Adrenal gland (tissue), 12 donors: Measurements from ENCODE around the gene B4GALT1. TPM values are rescaled to one million over a fixed set of nuclear protein-coding genes. Genes with fewer than 3 reads are reported as not detected.
A peak's percentile ranks its signal among the peaks of the same experiment; 100 is the strongest.

Experiments
- DNase-seq, 7 donors: peaks; one replicate each; pipeline ENCODE4 v3.0.0-alpha.2; 2019 to 2020
- H3K27ac ChIP-seq, 5 donors: fragments of 200-600 bp; sonication (generic) in 4 of 5; 1 replicate in 3 of 5; 2 replicates in 2 of 5; pipeline versions ENCODE4 v1.5.1 to v1.8.0; 2016 to 2020; ENCODE audit warnings: mild to moderate bottlenecking in 1 of 5
- H3K27me3 ChIP-seq: fragments of 200-600 bp; 2 replicates; pipeline ENCODE4 v1.8.0; 2021
- H3K36me3 ChIP-seq, 2 donors: fragments of 200-600 bp; replicated peaks in 1 of 2; 1 replicate in 1 of 2; 2 replicates in 1 of 2; pipeline versions ENCODE4 v1.5.1 to v1.8.0; 2018 to 2022
- H3K4me1 ChIP-seq, 2 donors: fragments of 200-600 bp; replicated peaks in 1 of 2; 1 replicate in 1 of 2; 2 replicates in 1 of 2; pipeline versions ENCODE4 v1.5.1 to v1.8.0; 2018 to 2021
- H3K4me3 ChIP-seq, 4 donors: fragments of 200-600 bp; sonication (generic) in 3 of 4; one replicate each; pipeline ENCODE4 v1.5.1; 2016 to 2018
- H3K9me3 ChIP-seq, 3 donors: fragments of 200-600 bp; sonication (generic) in 1 of 3; replicated peaks in 1 of 3; 1 replicate in 2 of 3; 2 replicates in 1 of 3; pipeline versions ENCODE4 v1.5.1 to v1.8.0; 2016 to 2021
- POLR2A ChIP-seq, 2 donors: fragments of 450-650 bp; IDR thresholded peaks; one replicate each; pipeline ENCODE4 v1.6.1; 2017; ENCODE audit warnings: antibody characterized with exemption in 2 of 2, mild to moderate bottlenecking in 2 of 2, moderate library complexity in 1 of 2
- WGBS, 4 donors: extraction: QIAGEN DNeasy Blood & Tissue Kit in 2 of 4; methylation state at CpG; one replicate each; pipeline versions ENCODE4 v1.1.5 to v1.1.7; 2013 to 2017; 5-methylcytosine and 5-hydroxymethylcytosine counted together
- intact Hi-C, 2 donors: fragments of 100-400 bp; cut with DNase I; formaldehyde crosslinking; loops; one replicate each; pipeline versions ENCODE4 v1.14.1 to v1.15.0; 2022 to 2023
- polyA plus RNA-seq, 3 donors: library from polyadenylated mRNA; stranded (reverse); fragments of 200-250 nt in 2 of 3; fragments of 350-450 nt in 1 of 3; fragmentation: Illumina TruSeq in 1 of 3; extraction: RNeasy Lipid Tissue Mini Kit (QIAGEN cat#74804) in 1 of 3; gene quantifications; one replicate each; pipeline ENCODE4 v1.2.3, GENCODE V29; 2013 to 2014
- total RNA-seq, 9 donors: library from RNA; depleted of rRNA in 4 of 9; stranded (reverse); fragments of >200 nt in 4 of 9; fragments of 120-200 nt in 1 of 9; fragmentation: NEBNext Ultra II Directional in 1 of 9; extraction: Animal tissue kit (Norgen Biotek cat#: 25700) in 1 of 9; gene quantifications; one replicate each; pipeline versions ENCODE4 v1.1.0 to v1.2.4, GENCODE V29; 2013 to 2023
- TF ChIP-seq, protein P1 (sequence below), 6 experiments: fragments of 450-650 bp in 4 of 6; fragments of 200-600 bp in 2 of 6; sonication (generic) in 1 of 6; IDR thresholded peaks; 1 replicate in 5 of 6; 2 replicates in 1 of 6; pipeline versions ENCODE4 v1.5.1 to v1.8.0; 2016 to 2021; ENCODE audit warnings: antibody characterized with exemption in 6 of 6, mild to moderate bottlenecking in 2 of 6, moderate library complexity in 1 of 6
- donor health status: healthy with polysubstance abuse.
- donor health status: Bipolar disorder and iron deficiency.
- donor health status: DM: yes; HTN: yes; CAD: no.
- donor health status: DM: no; HTN: no; CAD: no.
- donor health status: DM: no; HTN: no; CAD: no.
- donor health status: DM: yes; HTN: yes; CAD: no.

B4GALT1 gene
- total and polyA plus RNA-seq, 12 donors: 18.7 to 117 (median 62.7) TPM

DNA sequence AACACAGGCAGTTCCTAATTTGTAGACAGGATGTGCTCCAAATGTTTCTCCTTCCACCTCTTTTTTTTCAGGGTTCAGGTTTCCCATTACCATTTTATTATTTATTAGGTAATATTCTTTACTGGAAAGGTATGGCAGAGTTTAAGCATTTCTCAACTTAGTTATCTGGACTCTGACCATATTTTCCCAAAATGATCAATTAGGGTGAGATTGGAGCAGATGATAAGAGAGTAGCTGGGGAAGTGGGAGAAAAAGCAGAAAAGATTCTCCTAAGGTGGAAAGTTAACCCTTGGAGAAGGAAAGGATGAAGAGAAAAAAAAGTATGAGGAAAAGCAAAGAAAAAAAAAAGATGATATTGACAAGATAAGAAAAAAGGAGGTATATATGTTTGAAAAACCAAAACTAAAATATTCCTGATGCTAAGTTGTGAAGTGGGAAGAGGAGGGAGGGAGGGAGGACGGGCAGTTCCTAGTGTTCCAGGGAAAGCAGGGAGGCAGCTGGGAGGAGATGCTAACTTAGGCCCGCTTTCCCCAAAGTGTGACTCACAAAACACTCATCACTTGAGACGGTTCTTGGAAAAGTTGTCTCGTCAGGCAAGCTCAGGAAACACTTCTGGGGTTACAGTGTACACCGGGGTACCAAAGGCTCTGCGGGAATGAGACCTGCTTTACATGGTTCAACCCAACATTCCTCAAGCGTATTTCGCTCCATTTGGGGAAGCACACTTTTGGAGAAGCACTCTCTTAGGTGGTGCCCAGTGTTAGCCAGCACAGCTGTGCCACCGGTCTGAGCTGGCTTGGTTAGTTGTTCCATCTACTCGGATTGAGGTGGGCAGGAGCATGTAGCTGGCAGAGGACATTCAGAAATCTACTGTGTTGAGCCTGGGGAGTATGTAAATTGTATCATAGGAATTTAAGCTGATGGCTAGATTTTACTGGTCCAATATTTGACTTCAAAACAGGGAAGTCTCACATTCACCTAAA, 35.1 kb downstream of the B4GALT1 start:
- peaks cover 16 to 34% of the 10 kb centered on the region in 2 donors for H3K4me1 ChIP-seq
- peaks cover 0 to 43% of the 10 kb centered on the region in 2 donors for H3K36me3 ChIP-seq
- no peaks in the 10 kb centered on the region for H3K9me3 ChIP-seq
- no peak overlapping the region for H3K4me3 ChIP-seq
- intact Hi-C loops: no loop called here
- WGBS, 4 donors: 54 to 62% (median 60%) methylated on average over 10 of the region's 10 CpGs
- peak overlapping the region in 3 of 5 donors; percentile 25 to 64 (median 52) for H3K27ac ChIP-seq
- peak in 5 of 7 donors; percentile 44 to 63 (median 54) for DNase-seq
- H3K27me3 ChIP-seq: no peaks in the 10 kb centered on the region
- TF ChIP-seq, protein P1, sequence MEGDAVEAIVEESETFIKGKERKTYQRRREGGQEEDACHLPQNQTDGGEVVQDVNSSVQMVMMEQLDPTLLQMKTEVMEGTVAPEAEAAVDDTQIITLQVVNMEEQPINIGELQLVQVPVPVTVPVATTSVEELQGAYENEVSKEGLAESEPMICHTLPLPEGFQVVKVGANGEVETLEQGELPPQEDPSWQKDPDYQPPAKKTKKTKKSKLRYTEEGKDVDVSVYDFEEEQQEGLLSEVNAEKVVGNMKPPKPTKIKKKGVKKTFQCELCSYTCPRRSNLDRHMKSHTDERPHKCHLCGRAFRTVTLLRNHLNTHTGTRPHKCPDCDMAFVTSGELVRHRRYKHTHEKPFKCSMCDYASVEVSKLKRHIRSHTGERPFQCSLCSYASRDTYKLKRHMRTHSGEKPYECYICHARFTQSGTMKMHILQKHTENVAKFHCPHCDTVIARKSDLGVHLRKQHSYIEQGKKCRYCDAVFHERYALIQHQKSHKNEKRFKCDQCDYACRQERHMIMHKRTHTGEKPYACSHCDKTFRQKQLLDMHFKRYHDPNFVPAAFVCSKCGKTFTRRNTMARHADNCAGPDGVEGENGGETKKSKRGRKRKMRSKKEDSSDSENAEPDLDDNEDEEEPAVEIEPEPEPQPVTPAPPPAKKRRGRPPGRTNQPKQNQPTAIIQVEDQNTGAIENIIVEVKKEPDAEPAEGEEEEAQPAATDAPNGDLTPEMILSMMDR (IDR thresholded peaks at IDR 0.05): no peak
- TF ChIP-seq POLR2A (IDR thresholded peaks at IDR 0.05): no peak

DNA sequence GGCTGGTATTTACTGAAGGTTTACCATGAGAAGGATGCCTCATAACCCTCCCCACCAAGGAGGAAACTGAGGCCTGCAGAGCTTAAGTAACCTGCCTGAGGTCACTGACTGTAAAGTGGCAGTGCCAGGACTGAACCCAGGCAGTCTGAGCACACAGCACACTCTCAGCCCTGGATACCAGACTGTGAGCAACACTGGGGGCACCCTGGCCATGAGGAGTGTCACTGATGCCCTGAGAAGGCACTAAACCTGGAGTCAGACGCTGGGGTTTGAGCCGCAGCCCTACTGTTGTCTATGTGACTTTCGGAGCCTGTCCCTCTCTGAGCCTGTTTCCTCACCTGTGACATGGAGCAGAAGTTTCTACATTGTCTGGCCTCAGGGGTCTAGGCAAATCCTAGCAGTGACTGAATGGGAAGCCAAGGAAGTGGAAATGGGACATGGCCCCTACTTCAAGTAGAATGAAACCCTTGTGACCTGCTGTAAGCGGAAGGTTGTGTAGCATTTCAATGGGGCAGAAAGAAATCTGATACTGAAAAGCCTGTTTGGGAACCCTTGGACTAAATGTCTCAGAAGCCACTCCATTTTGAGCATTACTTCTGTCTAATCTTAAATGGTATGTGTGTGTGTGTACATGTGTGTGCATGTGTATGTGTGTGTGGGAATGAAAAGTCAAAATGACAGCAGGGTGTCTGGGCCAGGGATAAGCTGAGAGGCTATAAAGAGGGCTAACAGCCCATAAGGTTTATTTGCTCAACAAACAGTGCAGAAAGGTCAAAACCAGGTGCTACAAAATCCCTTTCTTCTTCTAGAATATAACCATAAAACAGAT, 36.0 kb downstream of the B4GALT1 start:
- Histone ChIP-seq H3K4me3 (no peak overlapping the region), H3K27me3 (no peaks in the 10 kb centered on the region), H3K4me1 (peaks cover 12 to 28% of the 10 kb centered on the region in 2 donors), H3K9me3 (no peaks in the 10 kb centered on the region), H3K27ac (peak overlapping the region in 1 of 5 donors; percentile 21), H3K36me3 (peaks cover 0 to 43% of the 10 kb centered on the region in 2 donors)
- WGBS, 4 donors: 94 to 100% (median 98%) methylated on average over 4 of the region's 4 CpGs
- intact Hi-C loops: no loop called here
- DNase-seq: no peak
- TF ChIP-seq, protein P1 (IDR thresholded peaks at IDR 0.05): no peak
- no peak for TF ChIP-seq POLR2A (IDR thresholded peaks at IDR 0.05)

DNA sequence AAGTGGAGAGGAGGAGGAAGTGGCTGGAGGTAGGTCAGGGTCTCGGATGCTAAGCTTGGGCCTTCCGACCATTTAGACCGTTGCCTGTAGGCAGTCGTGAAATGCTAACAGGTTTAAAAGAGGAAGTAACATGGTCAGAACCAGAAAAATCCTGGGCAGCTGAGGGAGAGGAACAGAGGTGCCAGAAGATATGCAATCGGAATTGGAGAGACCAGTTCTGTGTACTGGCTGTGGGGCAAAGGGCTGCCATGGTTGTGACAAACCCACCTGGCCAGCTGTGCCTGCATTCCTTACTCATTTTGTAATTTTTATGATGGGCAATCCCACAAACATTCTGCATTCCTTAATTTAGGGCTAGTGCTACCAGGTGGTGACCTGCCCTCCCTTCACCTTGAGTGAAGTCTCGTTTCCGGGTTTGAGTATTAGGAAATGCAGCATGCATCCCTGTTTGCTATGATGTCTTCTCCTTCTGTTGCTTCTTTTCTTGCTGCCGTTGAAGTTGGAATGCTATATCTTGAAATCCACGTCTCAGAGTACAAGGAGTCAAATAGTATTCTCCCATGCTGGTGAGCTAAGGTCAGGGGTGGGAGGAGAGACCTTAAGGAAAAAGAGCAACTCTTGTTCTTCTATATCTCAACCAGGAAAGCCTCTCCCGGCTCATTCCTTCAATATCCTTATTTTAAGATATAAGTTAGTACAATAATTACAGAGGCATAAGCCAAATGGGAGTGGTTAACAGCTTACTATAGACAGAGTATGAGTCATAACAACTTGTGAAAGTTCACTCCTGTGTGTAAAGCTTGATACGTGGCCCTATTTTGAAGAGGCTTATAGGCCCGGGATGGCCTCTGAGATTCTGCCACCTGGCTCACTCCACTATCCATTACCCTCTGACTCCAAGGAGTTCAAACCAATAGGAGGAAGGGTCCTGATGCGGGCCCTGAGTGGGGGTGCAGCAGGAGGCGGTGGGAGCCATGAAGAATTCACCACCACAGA, 37.0 kb downstream of the B4GALT1 start:
- H3K36me3 ChIP-seq: peaks cover 0 to 43% of the 10 kb centered on the region in 2 donors
- peak overlapping the region in 2 of 5 donors; percentile 45 to 57 for H3K27ac ChIP-seq
- DNase-seq: peak in 1 of 7 donors; percentile 36
- 72 to 78% (median 73%) methylated on average over 14 of the region's 14 CpGs for WGBS, 4 donors
- H3K4me3 ChIP-seq: no peak overlapping the region
- H3K27me3 ChIP-seq: no peaks in the 10 kb centered on the region
- TF ChIP-seq, protein P1 (IDR thresholded peaks at IDR 0.05): no peak
- no peak for TF ChIP-seq POLR2A (IDR thresholded peaks at IDR 0.05)
- peaks cover 7 to 27% of the 10 kb centered on the region in 2 donors for H3K4me1 ChIP-seq
- intact Hi-C loops: no loop called here
- H3K9me3 ChIP-seq: no peaks in the 10 kb centered on the region
